MV-4-11 (cell line): ENCODE data around the gene SHANK3.
"Not testable (repeated sequence)": the region's sequence is repeated elsewhere in the genome, so short reads cannot be mapped to it uniquely, and the experiment has no call there.

Experiments used
- DNase-seq: peaks from one replicate; lab custom pipeline; 2025; lab: John Stamatoyannopoulos, UW

SHANK3 gene

GRCh38 chr22:50653256-50653655, 19.4 kb upstream of the SHANK3 start:
- no peak for DNase-seq

GRCh38 chr22:50654664-50655063, 18.0 kb upstream of the SHANK3 start:
- not testable (repeated sequence) for DNase-seq

- no peak for DNase-seq
Observed at GRCh38 chr22:50656122-50657070, 16.2 kb upstream of the SHANK3 start.

- no peak for DNase-seq
Observed at GRCh38 chr22:50657925-50658324, 14.7 kb upstream of the SHANK3 start.

- DNase-seq: not testable (repeated sequence)
Observed at GRCh38 chr22:50659711-50660110, 12.9 kb upstream of the SHANK3 start.

- DNase-seq: no peak
Observed at GRCh38 chr22:50660306-50660705, 12.3 kb upstream of the SHANK3 start.

GRCh38 chr22:50665212-50665611, 7.4 kb upstream of the SHANK3 start:
- no peak for DNase-seq

GRCh38 chr22:50665738-50666137, 6.9 kb upstream of the SHANK3 start:
- peak; percentile 43 for DNase-seq

GRCh38 chr22:50670513-50670912, 2.1 kb upstream of the SHANK3 start:
- DNase-seq: no peak

- DNase-seq: no peak
Observed at GRCh38 chr22:50670914-50671538, 1.6 kb upstream of the SHANK3 start.

GRCh38 chr22:50671641-50672040, 982 bp upstream of the SHANK3 start:
- no peak for DNase-seq

GRCh38 chr22:50672041-50672440, 582 bp upstream of the SHANK3 start:
- DNase-seq: no peak

GRCh38 chr22:50673231-50674129, 857 bp downstream of the SHANK3 start:
- DNase-seq: no peak

GRCh38 chr22:50674130-50674500, 1.5 kb downstream of the SHANK3 start:
- DNase-seq: no peak

- no peak for DNase-seq
Observed at GRCh38 chr22:50674606-50675552, 2.3 kb downstream of the SHANK3 start.

- no peak for DNase-seq
Observed at GRCh38 chr22:50675553-50676179, 3.0 kb downstream of the SHANK3 start.

GRCh38 chr22:50676180-50676636, 3.6 kb downstream of the SHANK3 start:
- no peak for DNase-seq

- no peak for DNase-seq
Observed at GRCh38 chr22:50676661-50677492, 4.3 kb downstream of the SHANK3 start.

GRCh38 chr22:50677493-50678217, 5.0 kb downstream of the SHANK3 start:
- peak; percentile 15 for DNase-seq
